HG03354 (cell line): ENCODE results near the gene CTNNA3.
"Not testable (repeated sequence)": the region's sequence is repeated elsewhere in the genome, so short reads cannot be mapped to it uniquely, and the experiment has no call there.

Source experiments
- ATAC-seq: cut with Tn5 transposase; IDR thresholded peaks from one replicate; pipeline ENCODE4 v1.9.1; 2021; ENCODE audit warnings: mild to moderate bottlenecking; ENCODE audit not compliant: unreplicated experiment, poor library complexity, severe bottlenecking

CTNNA3 gene

GRCh38 chr10:67401711-67402110 is 294.3 kb downstream of the CTNNA3 start:
- ATAC-seq, result no peak

GRCh38 chr10:67386841-67387533 is 309.0 kb downstream of the CTNNA3 start:
- ATAC-seq, result not testable (repeated sequence)

DNA sequence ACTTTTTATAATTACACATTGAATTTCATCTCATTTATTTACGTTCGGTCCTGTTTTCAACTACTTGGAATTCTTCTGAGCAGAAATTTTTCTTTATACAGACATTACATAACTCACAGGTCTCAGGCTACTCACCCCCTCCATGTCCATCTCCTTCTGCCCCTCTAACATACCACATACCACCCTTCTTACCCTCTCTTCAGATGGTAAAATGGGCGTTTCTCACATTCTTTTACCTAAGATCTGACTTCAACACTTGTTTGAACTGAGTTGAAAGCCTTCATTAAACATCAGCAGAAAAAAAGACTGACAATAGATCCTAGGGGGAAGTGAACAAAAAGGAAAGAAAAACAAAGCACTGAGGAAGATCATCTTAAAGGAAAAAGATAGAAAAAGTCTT is 309.7 kb downstream of the CTNNA3 start:
- ATAC-seq, result no peak

GRCh38 chr10:67385566-67385965 is 310.4 kb downstream of the CTNNA3 start:
- no peak for ATAC-seq

DNA sequence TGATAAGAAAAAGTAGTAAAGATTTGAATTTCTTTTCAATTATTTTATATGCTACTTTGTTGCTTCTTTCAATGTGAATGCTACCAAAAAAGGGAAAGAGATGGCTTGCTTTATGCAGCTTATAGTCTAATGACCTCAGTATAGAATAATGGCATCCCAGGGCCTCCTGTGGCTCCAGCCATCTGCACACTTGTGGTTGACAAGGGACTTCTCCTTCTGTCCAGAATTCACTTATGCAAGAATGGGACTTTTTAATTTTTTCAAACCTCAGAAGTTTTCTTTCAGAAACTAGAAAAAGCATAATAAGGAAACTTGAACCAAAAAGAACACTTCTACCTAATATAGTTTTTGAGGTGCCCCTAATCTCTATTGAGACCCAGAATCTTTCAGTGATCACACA is 310.9 kb downstream of the CTNNA3 start:
- no peak for ATAC-seq

- no peak for ATAC-seq
Measured at GRCh38 chr10:67331121-67331910, 364.7 kb downstream of the CTNNA3 start.

DNA sequence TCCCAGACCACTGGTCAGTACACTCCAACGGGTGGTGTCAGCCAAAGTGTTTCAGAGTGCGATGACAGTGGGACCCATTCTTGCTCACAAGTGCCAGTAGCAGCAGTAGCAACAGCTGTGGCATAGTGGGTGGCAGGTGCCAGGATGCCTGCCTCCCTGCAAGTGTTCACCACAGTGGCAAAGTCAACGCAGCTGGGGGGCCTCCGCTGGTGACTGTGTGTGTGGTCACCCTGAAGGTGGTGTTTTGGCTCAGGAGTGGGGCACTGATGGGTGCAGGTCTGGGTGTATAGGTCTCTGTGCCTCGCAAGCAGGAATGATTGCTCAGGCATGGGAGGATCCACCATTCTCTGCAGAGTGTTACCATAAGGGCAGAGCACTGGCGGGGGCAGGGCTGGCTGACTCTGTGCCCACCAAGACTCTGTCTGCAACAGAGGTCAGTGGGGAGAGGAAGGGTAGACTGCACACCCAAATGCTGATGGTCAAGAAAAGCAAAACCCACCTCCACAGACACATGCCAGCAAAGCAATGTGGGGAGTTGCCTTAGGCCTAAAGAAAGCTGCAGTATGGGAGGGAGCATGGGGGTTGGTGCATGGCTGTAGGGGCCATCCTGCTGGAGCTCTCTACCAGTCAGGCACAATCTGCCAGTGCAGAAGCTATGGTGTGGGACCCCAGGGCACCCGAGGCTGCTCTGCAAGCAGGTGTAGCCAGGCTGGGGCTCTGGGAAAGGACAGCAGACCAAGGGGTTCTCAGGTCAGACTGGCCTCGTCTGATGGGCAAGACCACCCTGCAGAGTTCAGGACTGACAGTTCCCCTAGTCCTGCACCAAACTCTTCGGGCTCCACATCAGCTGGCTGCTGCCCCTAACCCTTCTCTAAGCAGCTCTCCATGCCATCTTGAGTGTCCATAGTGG is 368.1 kb downstream of the CTNNA3 start:
- ATAC-seq, result no peak

GRCh38 chr10:67319976-67320375 is 376.0 kb downstream of the CTNNA3 start:
- no peak for ATAC-seq

GRCh38 chr10:67308912-67309311 is 387.1 kb downstream of the CTNNA3 start:
- no peak for ATAC-seq

DNA sequence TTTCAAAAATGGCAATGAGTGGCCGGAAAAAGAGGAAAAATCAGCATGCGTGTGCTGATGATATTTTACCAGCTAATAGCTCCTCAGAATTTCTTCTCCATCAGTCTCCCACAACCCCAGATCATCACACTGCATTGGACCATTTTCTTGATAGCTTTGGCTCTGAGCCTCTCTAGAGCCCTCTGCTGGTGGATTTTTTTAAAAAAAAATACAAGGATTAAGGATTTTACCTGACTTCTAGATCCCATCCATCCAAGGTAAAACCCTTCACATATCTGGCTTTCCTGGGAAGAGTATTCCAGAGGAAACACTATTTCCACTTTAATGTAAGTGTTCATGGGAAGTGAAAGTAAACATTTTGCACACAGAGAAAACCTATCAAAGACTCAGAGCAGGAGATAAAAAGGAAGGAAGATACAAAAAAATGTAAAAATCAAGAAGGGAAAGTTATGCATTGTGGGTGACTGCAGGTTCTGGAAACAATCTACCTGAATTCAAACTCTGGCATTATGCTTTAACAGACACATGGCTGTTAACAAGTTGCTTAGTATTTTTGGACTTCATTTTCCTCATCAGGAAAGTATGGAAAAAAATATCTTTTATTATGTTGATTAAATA is 389.3 kb downstream of the CTNNA3 start:
- no peak for ATAC-seq

DNA sequence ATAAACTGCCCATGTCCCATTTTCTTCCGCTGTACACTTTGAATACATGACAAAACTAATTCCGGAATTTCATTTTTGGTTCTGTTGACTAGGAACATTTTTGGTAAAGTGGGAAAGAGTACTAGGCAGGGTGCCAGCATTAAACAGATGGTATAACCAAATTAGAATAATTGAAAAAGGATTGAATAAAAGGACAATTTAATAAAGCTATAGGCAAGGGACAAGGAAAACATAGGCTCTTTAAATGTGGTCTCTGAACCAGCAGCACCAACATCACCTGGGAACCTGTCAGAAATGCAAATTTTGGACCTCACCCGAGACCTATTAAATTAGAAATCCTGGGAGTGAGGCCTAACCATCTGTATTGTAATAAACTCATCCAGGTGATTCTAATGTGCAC is 393.3 kb downstream of the CTNNA3 start:
- ATAC-seq, result no peak

- ATAC-seq, result no peak
Measured at GRCh38 chr10:67299761-67300160, 396.2 kb downstream of the CTNNA3 start.

- no peak for ATAC-seq
Measured at GRCh38 chr10:67297637-67298181, 398.3 kb downstream of the CTNNA3 start.

- ATAC-seq, result no peak
Measured at GRCh38 chr10:67296926-67297325, 399.1 kb downstream of the CTNNA3 start.

DNA sequence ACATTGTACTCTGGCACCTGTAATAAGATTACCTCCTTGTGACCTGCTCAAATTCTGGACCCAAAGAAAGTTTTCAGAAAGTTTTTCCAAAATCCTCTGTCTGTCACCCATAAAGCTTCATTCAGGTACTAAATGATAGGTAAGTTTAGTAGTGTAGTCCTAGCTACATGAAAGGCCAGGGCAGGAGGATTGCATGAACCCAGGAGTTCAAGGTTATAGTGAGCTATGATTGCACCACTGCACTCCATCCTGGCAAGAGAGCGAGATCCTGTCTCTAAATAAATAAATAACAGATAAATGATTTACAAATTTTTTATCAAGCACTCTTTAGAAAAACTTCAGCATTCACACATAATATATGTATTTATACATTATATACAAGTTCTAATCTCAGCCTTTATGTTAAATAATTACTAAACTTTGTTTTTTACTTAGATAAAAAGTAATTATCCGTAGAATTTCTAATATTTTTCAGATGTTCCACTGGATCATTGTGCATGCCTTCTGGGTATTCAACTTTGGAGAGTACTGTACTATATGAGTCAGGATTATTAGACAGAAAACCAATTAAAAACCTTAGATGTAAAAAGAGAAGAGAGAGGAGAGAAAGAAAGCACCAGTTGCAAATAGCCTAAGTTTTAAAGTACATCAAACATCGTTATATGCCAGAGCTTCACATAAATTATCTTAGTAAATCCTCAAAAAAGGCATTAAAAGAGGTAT is 407.1 kb downstream of the CTNNA3 start:
- no peak for ATAC-seq

DNA sequence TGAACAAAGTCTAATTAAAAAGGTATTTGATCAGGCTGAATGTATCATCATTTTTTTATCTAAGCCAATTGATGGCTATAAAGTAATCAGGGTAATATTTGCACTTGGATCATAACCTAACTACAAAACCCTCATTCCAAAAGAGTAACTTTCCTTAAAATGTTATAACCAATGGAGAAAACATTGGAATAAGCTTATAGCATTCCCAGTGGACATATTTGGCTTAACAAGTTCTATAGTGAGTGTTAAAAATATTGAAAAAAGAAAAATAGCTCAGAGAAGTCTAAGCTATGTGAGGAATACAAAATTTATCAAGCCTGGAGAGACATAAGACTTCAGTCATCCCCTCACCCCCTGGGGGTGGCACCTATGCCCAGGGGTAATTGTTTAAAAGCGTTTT is 411.4 kb downstream of the CTNNA3 start:
- ATAC-seq, result no peak

GRCh38 chr10:67282871-67283270 is 413.1 kb downstream of the CTNNA3 start:
- no peak for ATAC-seq

- no peak for ATAC-seq
Measured at GRCh38 chr10:67280405-67280804, 415.6 kb downstream of the CTNNA3 start.

GRCh38 chr10:67277402-67277801 is 418.6 kb downstream of the CTNNA3 start:
- no peak for ATAC-seq
